ENCODE data around the gene FRMD8. TPM values are rescaled to one million over a fixed set of nuclear protein-coding genes. Genes with fewer than 3 reads are reported as not detected.

FRMD8 gene
- total and polyA plus RNA-seq, 2 of the 8 experiments (the other 6 are each of a cell fraction or from before 2014, with no cell fraction given), result 15.0 to 19.2 TPM

GRCh38 chr11:65422633-65423515 is 36.4 kb downstream of the FRMD8 start, which contains the start of gene NEAT1 (continued):
- TF ChIP-seq HDAC2 (IDR thresholded peaks at IDR 0.05; ENCODE audit: borderline replicate concordance in 1 of 2, low read depth in 2 of 2, low read length in 2 of 2) (no peak), PHF8 (conservative IDR thresholded peaks at IDR 0.05; ENCODE audit: low read depth, low read length) (peak; percentile 64), SIX5 (IDR thresholded peaks at IDR 0.05; ENCODE audit: low read depth, low read length) (no peak), ZNF274 (IDR thresholded peaks at IDR 0.05; ENCODE audit: borderline replicate concordance, extremely low read depth, low read length) (no peak), CTCF (IDR thresholded peaks at IDR 0.05; ENCODE audit: control extremely low read depth in 1 of 3, insufficient read depth in 1 of 3, low read depth in 1 of 3, low read length in 3 of 3) (no peak), ATF2 (IDR thresholded peaks at IDR 0.05; ENCODE audit: low read length) (no peak), JUND (IDR thresholded peaks at IDR 0.05; ENCODE audit: low read length) (0 out of 2 replicates have a peak, but pooled peaks have one; percentile 10), TAF7 (optimal IDR thresholded peaks at IDR 0.05; ENCODE audit: borderline replicate concordance, low read depth, low read length) (peak; percentile 95), SP1 (IDR thresholded peaks at IDR 0.05; ENCODE audit: low read depth, low read length) (peak; percentile 51; the same call in 1 of the 2 replicates), CREB1 (IDR thresholded peaks at IDR 0.05) (peak; percentile 82), POLR2A (IDR thresholded peaks at IDR 0.05; ENCODE audit: control extremely low read depth in 1 of 2, low read depth in 2 of 2, low read length in 2 of 2) (peak in 1 of 2 experiments; percentile 97; a peak in 2 of 3 replicates), KDM4A (IDR thresholded peaks at IDR 0.05; ENCODE audit: low read depth, low read length, severe bottlenecking) (no peak), NRF1 (IDR thresholded peaks at IDR 0.05; ENCODE audit: low read depth, low read length) (no peak), EP300 (IDR thresholded peaks at IDR 0.05; ENCODE audit: borderline replicate concordance in 1 of 2, low read depth in 2 of 2, low read length in 2 of 2) (no peak), FOSL1 (IDR thresholded peaks at IDR 0.05; ENCODE audit: insufficient read depth, low read depth, low read length) (no peak), POU5F1 (IDR thresholded peaks at IDR 0.05; ENCODE audit: low read depth, low read length) (no peak), SUZ12 (IDR thresholded peaks at IDR 0.05; ENCODE audit: low read length) (no peak), ASH2L (IDR thresholded peaks at IDR 0.05; ENCODE audit: low read length) (peak; percentile 6), SP4 (IDR thresholded peaks at IDR 0.05; ENCODE audit: low read length) (peak; percentile 74; the same call in 1 of the 2 replicates)

Data from H1 (cell line).